Liver (tissue), 3 donors: Measurements from ENCODE around the gene FLNB.

Experiments
- CTCF ChIP-seq: fragments of 150-350 bp; IDR thresholded peaks from 2 replicates; pipeline ENCODE4 v1.5.1; 2017; ENCODE audit warnings: improper control_type of control experiment, low read depth, low read length; ENCODE audit not compliant: missing input control
- GABPA ChIP-seq, 2 donors: IDR thresholded peaks in 1 of 2; conservative IDR thresholded peaks in 1 of 2; 2 replicates each; pipeline ENCODE4 v1.6.1; 2016; ENCODE audit warnings: antibody characterized with exemption in 2 of 2, mild to moderate bottlenecking in 1 of 2, moderate library complexity in 1 of 2
- JUND ChIP-seq, 2 donors: IDR thresholded peaks; 2 replicates each; pipeline ENCODE4 v1.6.1; 2016; ENCODE audit warnings: antibody characterized with exemption in 2 of 2
- RXRA ChIP-seq, 2 donors: IDR thresholded peaks; 2 replicates each; pipeline ENCODE4 v1.6.1; 2017 to 2018; ENCODE audit warnings: antibody characterized with exemption in 2 of 2, mild to moderate bottlenecking in 1 of 2
- TAF1 ChIP-seq: conservative IDR thresholded peaks from 2 replicates; pipeline ENCODE4 v1.6.1; 2016; ENCODE audit warnings: antibody characterized with exemption, mild to moderate bottlenecking
- donor health status: healthy.
- donor health status: healthy.

GRCh38 chr3:58047826-58048225, 39.6 kb downstream of the FLNB start:
- TF ChIP-seq CTCF (no peak), RXRA (IDR thresholded peaks at IDR 0.05) (no peak), TAF1 (no peak), JUND (IDR thresholded peaks at IDR 0.05) (no peak), GABPA (IDR thresholded peaks at IDR 0.05 in 1 of 2, conservative IDR thresholded peaks at IDR 0.05 in 1 of 2) (no peak)
